GM06990 (cell line): Measurements from ENCODE around the gene FAM50B.

ENCODE experiments used
- DNase-seq: peaks from one replicate; pipeline ENCODE4 v3.0.0-alpha.2; 2011; ENCODE audit not compliant: insufficient read length; ENCODE audit errors: extremely low read depth
- H3K27me3 ChIP-seq: replicated peaks from 2 replicates; pipeline ENCODE4 v1.6.0; 2011; ENCODE audit warnings: low read length; ENCODE audit not compliant: control insufficient read depth, insufficient read depth
- H3K36me3 ChIP-seq: 2 replicates; pipeline ENCODE4 v1.5.1; 2011; ENCODE audit warnings: low read length; ENCODE audit not compliant: control insufficient read depth, insufficient read depth
- H3K4me3 ChIP-seq: replicated peaks from 2 replicates; pipeline ENCODE4 v1.5.1; 2011; ENCODE audit warnings: low read depth, mild to moderate bottlenecking, control low read depth, low read length
- TF ChIP-seq, protein P1 (sequence below): IDR thresholded peaks from 2 replicates; pipeline ENCODE4 v1.5.1; 2011; ENCODE audit warnings: low read length, control low read depth, mild to moderate bottlenecking, inconsistent platforms; ENCODE audit not compliant: insufficient read depth, poor library complexity, severe bottlenecking

The FAM50B gene

DNA sequence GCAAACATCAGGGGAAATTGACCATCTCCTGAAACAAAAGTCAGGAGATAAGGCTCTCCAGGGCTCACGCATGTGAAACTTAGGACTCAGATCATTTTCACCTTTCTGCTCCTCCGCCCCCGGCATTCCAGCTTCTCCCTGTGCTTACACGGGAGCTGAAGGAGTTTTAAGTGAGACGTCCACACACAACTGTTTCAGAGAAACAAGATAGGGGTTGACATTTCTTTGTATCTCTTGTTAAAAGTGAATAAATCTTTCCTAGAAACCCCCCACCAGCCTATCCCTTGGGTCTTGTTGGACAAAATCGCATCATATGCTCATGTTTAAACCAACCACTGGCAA, 46.1 kb downstream of the FAM50B start:
- Histone ChIP-seq H3K36me3 (no peaks in the 10 kb centered on the region), H3K4me3 (no peak overlapping the region), H3K27me3 (no peaks in the 10 kb centered on the region; the same call in 1 of the 2 replicates)
- no peak for DNase-seq
- TF ChIP-seq, protein P1, sequence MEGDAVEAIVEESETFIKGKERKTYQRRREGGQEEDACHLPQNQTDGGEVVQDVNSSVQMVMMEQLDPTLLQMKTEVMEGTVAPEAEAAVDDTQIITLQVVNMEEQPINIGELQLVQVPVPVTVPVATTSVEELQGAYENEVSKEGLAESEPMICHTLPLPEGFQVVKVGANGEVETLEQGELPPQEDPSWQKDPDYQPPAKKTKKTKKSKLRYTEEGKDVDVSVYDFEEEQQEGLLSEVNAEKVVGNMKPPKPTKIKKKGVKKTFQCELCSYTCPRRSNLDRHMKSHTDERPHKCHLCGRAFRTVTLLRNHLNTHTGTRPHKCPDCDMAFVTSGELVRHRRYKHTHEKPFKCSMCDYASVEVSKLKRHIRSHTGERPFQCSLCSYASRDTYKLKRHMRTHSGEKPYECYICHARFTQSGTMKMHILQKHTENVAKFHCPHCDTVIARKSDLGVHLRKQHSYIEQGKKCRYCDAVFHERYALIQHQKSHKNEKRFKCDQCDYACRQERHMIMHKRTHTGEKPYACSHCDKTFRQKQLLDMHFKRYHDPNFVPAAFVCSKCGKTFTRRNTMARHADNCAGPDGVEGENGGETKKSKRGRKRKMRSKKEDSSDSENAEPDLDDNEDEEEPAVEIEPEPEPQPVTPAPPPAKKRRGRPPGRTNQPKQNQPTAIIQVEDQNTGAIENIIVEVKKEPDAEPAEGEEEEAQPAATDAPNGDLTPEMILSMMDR = no peak

DNA sequence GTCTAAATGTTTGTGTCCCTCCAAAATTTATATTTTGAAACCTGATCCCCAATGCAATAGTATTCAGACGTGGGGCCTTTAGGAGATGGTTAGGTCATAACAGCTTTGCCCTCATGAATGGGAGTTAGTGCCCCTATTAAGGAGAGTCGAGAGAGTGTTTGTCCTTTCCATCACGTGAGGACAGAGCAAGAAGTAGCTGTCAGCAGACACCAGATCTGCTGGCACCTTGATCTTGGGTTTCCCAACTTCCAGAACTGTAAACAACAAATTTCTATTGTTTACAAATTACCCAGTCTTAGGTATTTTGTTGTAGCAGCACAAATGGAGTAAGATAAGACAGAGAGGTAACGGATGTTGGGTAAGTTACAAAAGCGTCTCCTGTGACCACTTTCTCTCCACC, 46.6 kb downstream of the FAM50B start:
- no peak for DNase-seq

DNA sequence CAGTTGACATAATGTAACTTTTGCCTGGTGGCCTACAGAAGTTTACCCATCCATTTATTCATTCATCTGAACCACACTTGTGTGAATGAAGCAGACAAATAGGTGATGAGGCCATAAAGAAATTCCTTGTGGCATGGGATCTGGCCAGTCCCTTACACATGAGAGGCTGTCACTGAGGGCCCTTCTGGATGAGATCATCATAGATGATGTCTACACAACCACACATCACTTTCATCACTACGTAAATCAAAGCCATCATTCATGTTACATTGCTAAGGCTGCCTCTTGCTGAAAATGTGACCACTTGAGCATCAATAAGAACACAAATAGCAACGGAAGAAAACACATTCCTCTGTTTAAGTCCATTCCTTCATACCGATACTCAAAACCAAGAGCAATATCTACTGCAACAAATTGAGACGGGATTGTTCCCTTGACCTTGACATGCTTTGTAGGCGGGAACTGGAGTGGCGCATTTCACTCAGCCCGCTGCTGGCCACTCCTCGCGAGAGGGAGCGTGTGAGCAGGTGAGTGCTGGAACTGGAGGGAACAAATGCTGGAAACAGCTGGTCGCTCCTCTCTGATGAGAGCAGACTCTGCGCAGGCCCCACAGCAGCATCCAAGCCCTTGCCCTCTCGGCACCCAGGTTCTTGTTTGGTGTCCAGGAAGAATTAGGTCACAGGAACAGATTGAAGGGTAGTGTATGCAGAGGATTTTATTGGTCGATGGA, 49.3 kb downstream of the FAM50B start:
- H3K36me3 ChIP-seq = no peaks in the 10 kb centered on the region
- no peak for DNase-seq
- no peaks in the 10 kb centered on the region for H3K27me3 ChIP-seq
- no peak overlapping the region for H3K4me3 ChIP-seq
- TF ChIP-seq, protein P1 = no peak

More for the DNA sequence above, 46.6 kb downstream of the FAM50B start:
- Histone ChIP-seq H3K4me3 (no peak overlapping the region), H3K27me3 (no peaks in the 10 kb centered on the region; the same call in 1 of the 2 replicates), H3K36me3 (no peaks in the 10 kb centered on the region)
- TF ChIP-seq, protein P1 = no peak

DNA sequence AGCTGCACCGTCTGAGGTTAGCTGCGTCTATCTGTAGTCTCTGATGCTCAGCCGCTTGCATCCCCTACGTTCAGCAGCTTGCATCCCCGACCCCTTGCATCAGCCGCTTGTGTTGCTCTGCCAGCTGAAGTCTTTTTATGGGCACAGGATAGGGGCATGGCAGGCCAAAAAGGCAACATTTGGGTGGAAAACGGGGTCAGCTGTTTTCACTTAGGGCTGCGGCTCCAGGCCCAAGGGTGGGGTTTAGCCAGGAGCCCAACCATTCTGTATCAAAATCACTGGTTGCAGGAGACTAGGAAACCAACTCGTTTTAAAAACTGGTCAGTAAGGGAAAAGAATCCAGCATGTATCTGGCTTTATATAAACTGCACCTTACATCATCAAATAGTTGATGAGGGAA, 49.9 kb downstream of the FAM50B start:
- Histone ChIP-seq H3K27me3 (no peaks in the 10 kb centered on the region), H3K36me3 (no peaks in the 10 kb centered on the region), H3K4me3 (no peak overlapping the region)
- TF ChIP-seq, protein P1 = no peak
- no peak for DNase-seq

DNA sequence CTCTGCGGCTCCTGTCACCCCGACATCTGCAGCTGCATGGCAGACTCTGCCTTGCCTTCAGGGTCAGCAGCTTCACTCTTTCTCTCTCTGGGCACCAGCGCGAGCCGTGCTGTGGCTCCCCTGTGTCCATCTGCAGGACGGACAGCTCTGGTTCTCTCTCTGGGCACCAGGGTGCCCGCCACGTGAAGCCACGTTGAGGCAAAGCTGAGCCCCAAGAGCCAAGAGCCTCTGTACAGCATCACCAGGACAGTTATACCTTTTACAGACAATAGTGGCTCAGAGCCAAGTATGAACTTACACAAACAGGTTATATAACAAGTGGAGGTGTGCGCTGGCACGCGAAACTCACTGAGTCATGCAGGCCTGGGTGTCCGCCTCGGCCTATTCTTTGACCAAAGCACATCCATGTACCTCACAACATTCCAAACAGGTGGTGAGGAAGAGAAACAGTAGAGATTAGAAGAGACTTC, 50.8 kb downstream of the FAM50B start:
- no peak for DNase-seq
- TF ChIP-seq, protein P1 = no peak
- Histone ChIP-seq H3K4me3 (no peak overlapping the region), H3K27me3 (no peaks in the 10 kb centered on the region), H3K36me3 (no peaks in the 10 kb centered on the region)
